ENCODE results near the gene IZUMO1.
"Not testable (repeated sequence)": the region's sequence is repeated elsewhere in the genome, so short reads cannot be mapped to it uniquely, and the experiment has no call there.

IZUMO1 gene

DNA sequence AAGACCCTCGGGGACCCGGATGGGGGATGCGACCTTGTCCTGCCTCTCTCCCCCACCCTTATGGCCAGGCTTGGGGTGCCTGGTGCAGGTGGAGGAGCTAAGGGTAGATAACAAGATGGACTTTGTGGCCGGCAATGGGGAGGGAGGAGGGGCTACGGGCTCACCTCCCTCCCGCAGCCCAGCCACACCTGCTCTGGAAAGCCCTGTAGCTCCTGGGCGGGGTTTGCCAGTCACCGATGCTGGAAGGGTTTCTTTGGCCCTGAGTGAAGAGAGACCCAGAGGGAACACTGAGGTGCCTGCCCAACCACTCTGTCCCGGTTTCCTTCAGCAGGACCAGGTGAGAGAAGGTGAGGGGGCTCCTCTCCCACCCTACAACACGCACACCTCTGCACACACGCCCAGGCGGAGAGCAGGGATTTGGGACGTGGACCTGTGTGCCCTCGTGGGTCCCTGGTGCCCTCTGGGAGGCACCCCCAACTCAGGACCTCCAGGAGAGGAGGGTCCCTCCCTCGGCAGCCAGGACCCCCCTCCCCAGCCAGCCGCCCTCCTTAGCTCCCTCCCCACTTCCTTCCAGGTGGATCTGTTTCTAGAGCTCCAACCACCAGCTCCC, 50.9 kb downstream of the IZUMO1 start, which contains the start of gene FUT2:
TSS of gene FUT2 (plus strand) at position 229 of the 610 bp plus-strand sequence. CDS start 6,986 bp downstream, outside the sequence.
- Histone ChIP-seq H3K4me3 (IDR thresholded peaks at IDR 0.05; ENCODE audit: insufficient read depth, low read depth, low read length) (no peak within 1 kb of the TSS), H2AFZ (ENCODE audit: low read depth) (no peak within 1 kb of the TSS), H3K9ac (no peak within 1 kb of the TSS), H3K27ac (no peak within 1 kb of the TSS), H3K4me2 (no peak within 1 kb of the TSS), H3K27me3 (ENCODE audit: insufficient read depth, low read depth) (peaks cover 72% of the 10 kb centered on the region), H3K79me2 (ENCODE audit: insufficient read depth, low read depth) (no peaks in the 10 kb centered on the region), H4K20me1 (ENCODE audit: insufficient read depth) (no peaks in the 10 kb centered on the region), H3K36me3 (ENCODE audit: insufficient read depth) (no peaks in the 10 kb centered on the region), H3K4me1 (ENCODE audit: low read depth, poor library complexity, severe bottlenecking) (no peaks in the 10 kb centered on the region)
- TF ChIP-seq CTCF (conservative IDR thresholded peaks at IDR 0.05; ENCODE audit: low read depth, low read length), result no peak

DNA sequence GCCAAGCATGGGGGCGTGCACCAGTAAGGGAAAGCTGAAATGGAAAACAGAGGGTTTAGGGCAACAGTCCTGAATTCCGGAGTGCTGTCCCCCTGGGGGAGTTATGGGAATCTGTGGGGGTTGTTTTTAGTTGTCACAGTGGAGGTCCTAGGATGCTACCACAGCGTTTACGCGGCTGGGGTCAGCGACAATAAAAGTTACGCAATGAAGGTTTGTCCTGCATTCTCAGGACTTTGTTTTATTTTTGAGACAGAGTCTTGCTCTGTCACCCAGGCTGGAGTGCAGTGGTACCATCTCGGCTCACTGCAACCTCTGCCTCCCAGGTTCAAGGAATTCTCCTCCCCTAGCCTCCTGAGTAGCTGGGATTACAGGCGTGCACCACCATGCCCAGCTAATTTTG, 53.1 kb downstream of the IZUMO1 start:
- H3K4me2 ChIP-seq; H3K27ac ChIP-seq; H3K9ac ChIP-seq; H4K20me1 ChIP-seq (ENCODE audit: insufficient read depth); H3K79me2 ChIP-seq (ENCODE audit: insufficient read depth, low read depth); H2AFZ ChIP-seq (ENCODE audit: low read depth); H3K4me3 ChIP-seq (IDR thresholded peaks at IDR 0.05; ENCODE audit: insufficient read depth, low read depth, low read length); H3K36me3 ChIP-seq (ENCODE audit: insufficient read depth); H3K4me1 ChIP-seq (ENCODE audit: low read depth, poor library complexity, severe bottlenecking): not testable (repeated sequence)
- H3K27me3 ChIP-seq (ENCODE audit: insufficient read depth, low read depth), result peaks cover 87% of the 10 kb centered on the region

Data from KMS-11 (cell line).